HUES64 (cell line): ENCODE data around the gene HOXB3.

Source experiments
- H3K27ac ChIP-seq: 2 replicates; pipeline ENCODE4 v1.7.0; 2013; ENCODE audit warnings: low read depth, low read length, inconsistent platforms
- H3K27me3 ChIP-seq: 2 replicates; pipeline ENCODE4 v1.6.1; 2013; ENCODE audit warnings: mild to moderate bottlenecking, low read length; ENCODE audit not compliant: insufficient read depth
- H3K36me3 ChIP-seq: 2 replicates; pipeline ENCODE4 v1.6.1; 2013; ENCODE audit warnings: mild to moderate bottlenecking, low read length; ENCODE audit not compliant: insufficient read depth
- H3K4me1 ChIP-seq: 2 replicates; pipeline ENCODE4 v1.6.1; 2013; ENCODE audit warnings: mild to moderate bottlenecking, low read length, moderate library complexity; ENCODE audit not compliant: insufficient read depth
- H3K4me3 ChIP-seq: 2 replicates; pipeline ENCODE4 v1.5.1; 2013; ENCODE audit warnings: mild to moderate bottlenecking, low read length, moderate library complexity
- H3K9ac ChIP-seq: 2 replicates; pipeline ENCODE4 v1.6.1; 2013; ENCODE audit warnings: mild to moderate bottlenecking, low read depth, low read length
- H3K9me3 ChIP-seq: 2 replicates; pipeline ENCODE4 v1.6.1; 2013; ENCODE audit warnings: low read depth, low read length; ENCODE audit not compliant: insufficient read depth
- WGBS: fragments of 150-250, 120-280 bp; methylation state at CpG from one replicate; pipeline ENCODE4 v1.1.7; 2013; ENCODE audit warnings: missing lambda C conversion rate; 5-methylcytosine and 5-hydroxymethylcytosine counted together

HOXB3 gene

DNA sequence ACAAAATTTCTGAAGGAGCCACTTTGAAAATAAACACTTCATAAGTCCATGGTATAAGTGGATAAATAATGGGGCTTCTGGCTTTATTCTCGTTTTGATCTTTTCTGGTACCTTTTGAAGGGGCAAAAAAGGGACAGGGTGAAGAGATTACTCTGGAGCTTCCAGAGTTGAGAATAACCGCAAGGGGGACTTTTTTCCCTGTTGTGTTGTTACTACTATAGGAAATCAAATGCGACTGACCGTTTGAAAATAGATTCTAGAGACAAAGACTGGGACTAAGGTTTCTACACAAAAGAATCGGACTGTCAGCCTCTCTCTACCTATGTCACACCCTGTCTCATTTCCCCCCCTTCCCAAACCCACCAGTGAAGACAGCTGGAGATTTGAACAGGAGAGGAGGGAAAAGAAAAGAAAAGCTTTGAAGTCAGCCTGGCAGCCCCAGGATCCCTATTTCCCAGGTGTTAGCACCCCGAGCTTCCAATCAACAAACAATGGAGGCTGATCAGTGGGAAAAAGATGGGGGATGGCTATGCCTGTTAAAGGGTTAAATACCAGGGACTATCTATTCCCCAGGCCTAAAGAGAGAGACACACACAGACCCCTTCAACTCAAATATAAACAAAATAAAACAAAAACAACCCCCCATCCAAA lies 20.2 kb downstream of the HOXB3 start:
- WGBS = 2% methylated on average over 6 of the region's 6 CpGs
- Histone ChIP-seq H3K27ac (no peak overlapping the region), H3K9ac (no peak overlapping the region), H3K4me3 (no peak overlapping the region), H3K9me3 (no peaks in the 10 kb centered on the region), H3K27me3 (peaks cover 100% of the 10 kb centered on the region), H3K4me1 (peaks cover 27% of the 10 kb centered on the region), H3K36me3 (no peaks in the 10 kb centered on the region)

DNA sequence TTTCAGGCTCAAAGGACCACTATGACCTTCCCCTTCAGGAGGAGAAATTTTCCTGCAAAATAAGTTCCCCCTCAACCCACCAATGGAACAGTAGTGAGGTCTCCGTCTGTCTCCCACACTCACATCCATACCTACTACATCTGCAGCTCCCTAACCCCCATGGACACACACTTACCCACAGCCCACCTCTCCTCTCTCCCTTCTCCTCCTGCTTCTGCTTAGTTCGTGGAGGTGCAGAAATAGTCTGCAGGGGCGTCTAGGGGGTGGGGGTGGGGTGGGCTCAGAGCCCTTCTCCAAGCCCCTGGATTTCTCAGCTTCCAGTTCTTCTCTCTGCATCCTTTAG lies 20.8 kb downstream of the HOXB3 start:
- Histone ChIP-seq H3K36me3 (no peaks in the 10 kb centered on the region), H3K27me3 (peaks cover 100% of the 10 kb centered on the region), H3K27ac (no peak overlapping the region), H3K4me1 (peaks cover 31% of the 10 kb centered on the region), H3K4me3 (no peak overlapping the region), H3K9me3 (no peaks in the 10 kb centered on the region), H3K9ac (no peak overlapping the region)
- 4% methylated on average over 1 of the region's 3 CpGs for WGBS

GRCh38 chr17:48568499-48569239 lies 21.4 kb downstream of the HOXB3 start:
- H3K27me3 ChIP-seq = peaks cover 100% of the 10 kb centered on the region
- 3% methylated on average over 30 of the region's 33 CpGs for WGBS
- peaks cover 31% of the 10 kb centered on the region for H3K4me1 ChIP-seq
- no peak overlapping the region for H3K9ac ChIP-seq
- no peaks in the 10 kb centered on the region for H3K9me3 ChIP-seq
- H3K36me3 ChIP-seq = no peaks in the 10 kb centered on the region
- no peak overlapping the region for H3K27ac ChIP-seq
- H3K4me3 ChIP-seq = no peak overlapping the region

DNA sequence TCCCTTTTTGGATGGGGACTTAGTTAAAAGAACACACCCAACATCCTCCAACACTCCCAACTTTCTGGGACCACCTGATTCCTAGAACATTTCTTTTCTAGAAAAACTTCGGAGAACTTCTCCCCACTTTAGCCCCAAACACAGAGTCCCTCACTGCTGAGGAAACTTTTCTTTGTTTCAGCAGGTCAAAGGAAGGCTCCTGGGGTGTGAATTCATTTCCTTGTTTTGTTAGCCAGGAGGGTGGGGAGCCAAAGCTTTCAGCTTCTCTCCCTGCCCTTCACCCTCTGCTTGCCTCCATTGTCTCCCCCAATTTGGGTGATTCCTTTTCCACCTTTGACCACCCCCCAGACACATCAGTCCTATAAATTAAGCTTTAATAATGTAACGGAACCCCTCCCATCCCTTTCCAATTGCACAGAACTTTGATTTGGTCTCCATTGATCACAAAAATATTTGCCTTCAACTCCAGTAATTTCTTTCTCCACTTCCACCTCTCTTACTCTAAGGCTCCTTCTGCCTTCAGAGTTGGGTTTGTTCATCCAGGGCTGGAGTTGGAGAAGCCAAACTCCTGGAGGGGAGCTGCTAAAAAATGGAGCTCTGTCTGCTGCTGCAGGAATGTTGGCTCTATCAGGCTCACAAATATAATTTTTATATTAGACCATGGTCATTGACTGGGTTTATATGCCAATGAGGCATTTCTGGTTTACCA lies 22.2 kb downstream of the HOXB3 start:
- H3K9ac ChIP-seq = no peak overlapping the region
- peaks cover 100% of the 10 kb centered on the region for H3K27me3 ChIP-seq
- no peak overlapping the region for H3K27ac ChIP-seq
- H3K4me3 ChIP-seq = no peak overlapping the region
- H3K36me3 ChIP-seq = no peaks in the 10 kb centered on the region
- H3K9me3 ChIP-seq = no peaks in the 10 kb centered on the region
- 8% methylated on average over 2 of the region's 2 CpGs for WGBS
- H3K4me1 ChIP-seq = peaks cover 31% of the 10 kb centered on the region

DNA sequence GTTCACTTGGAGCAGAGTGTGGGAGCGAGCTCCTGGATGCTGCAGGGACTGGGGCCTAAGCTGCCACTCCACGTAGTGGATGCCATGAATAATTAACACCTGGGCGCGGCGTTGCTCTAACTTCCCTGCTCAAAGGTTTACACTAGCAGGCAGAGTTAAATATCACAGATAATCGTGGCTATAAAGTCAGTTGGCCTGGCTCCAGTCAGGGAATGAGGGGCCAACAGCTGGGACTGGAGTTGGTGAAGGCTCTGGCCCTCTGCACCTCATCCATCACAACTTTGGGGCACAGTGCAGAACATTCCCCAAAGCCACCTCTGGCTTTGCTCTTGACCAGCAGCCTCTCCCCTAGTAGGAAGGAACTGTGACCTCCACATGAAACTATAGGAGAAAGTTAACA lies 22.8 kb downstream of the HOXB3 start:
- no peaks in the 10 kb centered on the region for H3K36me3 ChIP-seq
- no peaks in the 10 kb centered on the region for H3K9me3 ChIP-seq
- peaks cover 31% of the 10 kb centered on the region for H3K4me1 ChIP-seq
- H3K27ac ChIP-seq = no peak overlapping the region
- WGBS = 15% methylated on average over 6 of the region's 6 CpGs
- no peak overlapping the region for H3K4me3 ChIP-seq
- no peak overlapping the region for H3K9ac ChIP-seq
- peaks cover 100% of the 10 kb centered on the region for H3K27me3 ChIP-seq

DNA sequence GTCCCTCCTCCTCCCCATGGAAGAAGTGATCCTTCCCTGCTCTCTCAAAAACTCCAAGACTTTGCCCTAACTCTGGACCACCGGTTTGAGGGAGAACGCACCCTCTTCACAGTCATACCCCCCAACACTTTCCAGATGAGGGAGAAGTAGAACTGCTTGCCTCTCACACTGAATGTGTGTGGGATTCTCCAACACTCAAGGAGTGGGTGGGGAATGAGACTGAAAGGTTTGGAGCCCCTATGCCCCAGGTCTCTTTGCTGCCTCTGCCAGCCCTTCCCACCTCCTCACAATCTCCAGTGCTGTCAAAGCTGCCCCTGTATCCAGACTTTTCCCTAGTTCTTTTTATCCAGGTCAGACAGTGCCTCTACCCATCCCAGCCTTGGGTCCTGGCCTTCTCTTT lies 23.3 kb downstream of the HOXB3 start:
- Histone ChIP-seq H3K27ac (no peak overlapping the region), H3K9ac (no peak overlapping the region), H3K9me3 (no peaks in the 10 kb centered on the region), H3K4me3 (no peak overlapping the region), H3K27me3 (peaks cover 100% of the 10 kb centered on the region), H3K36me3 (no peaks in the 10 kb centered on the region), H3K4me1 (peaks cover 31% of the 10 kb centered on the region)
- WGBS = 0% methylated on average over 1 of the region's 2 CpGs

- Histone ChIP-seq H3K27ac (no peak overlapping the region), H3K4me1 (peaks cover 29% of the 10 kb centered on the region), H3K9ac (no peak overlapping the region), H3K27me3 (peaks cover 100% of the 10 kb centered on the region), H3K4me3 (no peak overlapping the region), H3K9me3 (no peaks in the 10 kb centered on the region), H3K36me3 (no peaks in the 10 kb centered on the region)
- WGBS = 4% methylated on average over 4 of the region's 4 CpGs
Measured at GRCh38 chr17:48565925-48566710, 23.9 kb downstream of the HOXB3 start.

DNA sequence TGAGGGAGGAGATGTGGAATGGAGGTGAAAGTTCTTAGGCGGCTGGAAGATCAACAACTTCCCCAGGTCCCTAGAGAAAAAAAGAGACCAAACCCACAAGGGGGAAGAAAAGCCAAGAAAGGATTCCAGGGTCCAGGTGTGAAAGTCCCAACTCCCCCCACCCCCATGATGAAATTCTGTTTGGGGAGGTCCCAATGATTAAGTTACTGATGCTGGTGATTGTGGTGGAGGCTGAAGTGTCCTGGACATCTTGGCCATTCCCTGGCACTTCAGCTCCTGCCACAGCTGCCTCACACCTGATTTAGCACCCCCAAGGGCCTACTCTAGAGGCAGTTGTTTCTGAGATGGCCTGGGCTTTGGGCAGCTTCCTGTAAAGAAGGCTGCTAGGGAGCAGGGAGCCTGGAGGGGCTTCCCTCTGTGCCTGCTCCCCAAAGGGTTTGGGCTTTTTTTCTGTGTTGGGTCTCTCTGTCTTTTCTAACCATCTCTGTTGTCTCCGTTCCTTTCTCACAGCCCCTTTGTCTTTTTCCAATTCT lies 25.0 kb downstream of the HOXB3 start:
- peaks cover 100% of the 10 kb centered on the region for H3K27me3 ChIP-seq
- 11% methylated on average over 2 of the region's 2 CpGs for WGBS
- no peaks in the 10 kb centered on the region for H3K36me3 ChIP-seq
- H3K9ac ChIP-seq = no peak overlapping the region
- no peak overlapping the region for H3K27ac ChIP-seq
- H3K4me1 ChIP-seq = peaks cover 19% of the 10 kb centered on the region
- H3K4me3 ChIP-seq = no peak overlapping the region
- no peaks in the 10 kb centered on the region for H3K9me3 ChIP-seq

DNA sequence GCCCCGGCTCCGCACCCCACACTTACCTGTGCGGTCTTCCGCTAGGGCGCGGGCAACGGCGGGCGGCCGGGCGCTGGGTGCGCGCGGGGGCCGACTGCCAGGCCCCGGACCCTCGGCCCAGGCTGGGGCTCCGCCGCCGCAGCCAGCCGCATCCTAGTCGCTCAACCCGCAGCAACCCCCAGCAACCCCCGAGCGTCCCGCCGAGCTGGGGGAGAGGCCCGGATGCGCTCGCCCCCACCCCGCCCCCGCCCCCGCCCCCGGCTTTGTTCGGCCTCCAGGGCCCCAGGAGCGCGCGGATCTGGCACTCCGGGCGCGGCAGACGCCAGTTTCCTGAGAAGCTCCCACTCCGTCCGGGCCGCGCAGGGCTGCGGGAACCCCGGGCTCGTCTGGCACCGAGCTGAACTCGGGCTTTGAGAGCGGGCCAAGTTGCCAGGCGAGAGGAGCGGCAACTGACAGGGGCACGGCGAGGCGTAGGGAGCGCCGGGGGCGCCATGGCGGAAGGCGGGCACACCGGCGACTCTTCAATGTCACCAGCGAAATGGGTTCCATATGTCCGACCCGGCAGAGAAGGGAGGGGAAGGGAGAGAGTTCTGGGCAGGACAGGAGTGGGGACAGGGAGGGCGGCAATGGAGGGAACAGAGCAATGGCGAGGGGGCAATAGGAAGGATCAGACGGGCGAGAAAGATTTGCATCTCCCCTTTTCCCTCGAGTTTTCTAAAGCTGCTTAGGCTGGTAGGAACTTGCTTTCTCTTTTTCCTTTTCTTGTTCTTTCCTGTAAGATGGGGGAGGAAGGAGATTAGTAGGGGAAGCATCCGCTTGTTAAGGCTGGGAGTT lies 25.6 kb downstream of the HOXB3 start:
- Histone ChIP-seq H3K9ac (no peak overlapping the region), H3K27me3 (peaks cover 100% of the 10 kb centered on the region), H3K9me3 (no peaks in the 10 kb centered on the region), H3K36me3 (no peaks in the 10 kb centered on the region), H3K27ac (no peak overlapping the region), H3K4me3 (peak overlapping the region; percentile 31), H3K4me1 (peaks cover 13% of the 10 kb centered on the region)
- under 1% methylated on average over 73 of the region's 73 CpGs for WGBS

DNA sequence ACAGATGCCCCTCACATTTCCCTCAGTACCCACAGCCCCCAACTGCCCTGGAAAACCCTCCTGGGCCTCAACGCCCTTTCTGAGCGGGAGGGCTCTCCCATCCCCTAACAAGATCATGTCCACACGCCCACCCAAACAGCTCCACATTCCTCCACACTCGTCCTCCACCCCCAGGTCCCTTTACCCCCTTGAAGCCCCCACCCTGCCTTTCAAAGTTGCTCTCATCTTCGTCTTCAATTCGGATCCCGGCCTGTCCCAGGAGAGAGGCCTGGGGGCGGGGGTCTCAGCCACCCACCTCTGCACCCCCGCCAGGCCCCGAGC lies 26.2 kb downstream of the HOXB3 start:
- Histone ChIP-seq H3K4me1 (peaks cover 13% of the 10 kb centered on the region), H3K27me3 (peaks cover 100% of the 10 kb centered on the region), H3K9ac (no peak overlapping the region), H3K9me3 (no peaks in the 10 kb centered on the region), H3K4me3 (no peak overlapping the region), H3K36me3 (no peaks in the 10 kb centered on the region), H3K27ac (no peak overlapping the region)
- 2% methylated on average over 10 of the region's 10 CpGs for WGBS
